ACC112 (cell line): ENCODE measurements around the gene MSS51.

Source experiments
- H2AFZ ChIP-seq: fragments of 200-600 bp; sonication (generic); one replicate; pipeline ENCODE4 v1.6.0; 2017; ENCODE audit warnings: antibody characterized with exemption, low read length; ENCODE audit not compliant: unreplicated experiment
- H3K27ac ChIP-seq: fragments of 200-600 bp; sonication (generic); 2 replicates; pipeline ENCODE4 v1.5.1; 2014; ENCODE audit warnings: low read depth, mild to moderate bottlenecking, antibody characterized with exemption, low read length, moderate library complexity
- H3K27me3 ChIP-seq: fragments of 200-600 bp; sonication (generic); 2 replicates; pipeline ENCODE4 v1.6.1; 2014; ENCODE audit warnings: mild to moderate bottlenecking, antibody characterized with exemption, low read length, moderate library complexity, mixed read lengths; ENCODE audit not compliant: insufficient read depth
- H3K36me3 ChIP-seq: fragments of 200-600 bp; sonication (generic); 2 replicates; pipeline ENCODE4 v1.6.1; 2016; ENCODE audit warnings: mild to moderate bottlenecking, antibody characterized with exemption, low read length, moderate library complexity, mixed read lengths; ENCODE audit not compliant: insufficient read depth
- H3K4me1 ChIP-seq: fragments of 200-600 bp; sonication (generic); one replicate; pipeline ENCODE4 v1.6.1; 2016; ENCODE audit warnings: low read length, mixed read lengths; ENCODE audit not compliant: insufficient read depth, unreplicated experiment, control insufficient read depth
- H3K4me3 ChIP-seq: fragments of 200-600 bp; sonication (generic); 2 replicates; pipeline ENCODE4 v1.5.1; 2014; ENCODE audit warnings: mild to moderate bottlenecking, low read depth, low read length
- H3K79me2 ChIP-seq: fragments of 200-600 bp; sonication (generic); one replicate; pipeline ENCODE4 v1.6.0; 2016; ENCODE audit warnings: low read length; ENCODE audit not compliant: control insufficient read depth, unreplicated experiment, insufficient read depth

The MSS51 gene

GRCh38 chr10:73416571-73416970, 16.8 kb downstream of the MSS51 start:
- Histone ChIP-seq H3K79me2 (peaks cover 15% of the 10 kb centered on the region), H3K4me3 (no peak overlapping the region), H3K27me3 (no peaks in the 10 kb centered on the region), H3K4me1 (peaks cover 8% of the 10 kb centered on the region), H2AFZ (no peak overlapping the region), H3K36me3 (no peaks in the 10 kb centered on the region), H3K27ac (no peak overlapping the region)

- Histone ChIP-seq H3K4me1 (peaks cover 9% of the 10 kb centered on the region), H3K4me3 (peak overlapping the region; percentile 82), H3K36me3 (no peaks in the 10 kb centered on the region), H2AFZ (peak overlapping the region; percentile 95), H3K27ac (no peak overlapping the region), H3K27me3 (no peaks in the 10 kb centered on the region), H3K79me2 (peaks cover 37% of the 10 kb centered on the region)
Observed at GRCh38 chr10:73414230-73414945, 19.0 kb downstream of the MSS51 start.

- Histone ChIP-seq H3K27me3 (no peaks in the 10 kb centered on the region), H2AFZ (peak within 1 kb of the TSS; percentile 95), H3K4me1 (peaks cover 8% of the 10 kb centered on the region), H3K27ac (peak within 1 kb of the TSS; percentile 85), H3K4me3 (peak within 1 kb of the TSS; percentile 82), H3K79me2 (peaks cover 44% of the 10 kb centered on the region), H3K36me3 (no peaks in the 10 kb centered on the region)
Observed at GRCh38 chr10:73413528-73414229, 19.7 kb downstream of the MSS51 start, which contains the start of gene ANXA7. Gene ANXA7, minus strand, starts transcription at chr10:73414058. Its CDS starts 13,202 bp downstream, at chr10:73400856.

GRCh38 chr10:73413108-73413527, 20.2 kb downstream of the MSS51 start:
- peaks cover 11% of the 10 kb centered on the region for H3K4me1 ChIP-seq

GRCh38 chr10:73410897-73411296, 22.5 kb downstream of the MSS51 start:
- Histone ChIP-seq H2AFZ (no peak overlapping the region), H3K36me3 (0 out of 2 replicates have a peak, but pooled peaks cover 8% of the 10 kb centered on the region), H3K27ac (no peak overlapping the region), H3K4me3 (no peak overlapping the region), H3K27me3 (no peaks in the 10 kb centered on the region), H3K79me2 (peaks cover 70% of the 10 kb centered on the region), H3K4me1 (peaks cover 28% of the 10 kb centered on the region)

More at GRCh38 chr10:73413108-73413527, 20.2 kb downstream of the MSS51 start:
- Histone ChIP-seq H2AFZ (peak overlapping the region; percentile 88), H3K4me3 (peak overlapping the region; percentile 82), H3K27ac (peak overlapping the region; percentile 85), H3K79me2 (peaks cover 48% of the 10 kb centered on the region), H3K27me3 (no peaks in the 10 kb centered on the region), H3K36me3 (no peaks in the 10 kb centered on the region)

GRCh38 chr10:73408978-73409521, 24.3 kb downstream of the MSS51 start:
- 0 out of 2 replicates have a peak, but pooled peaks cover 8% of the 10 kb centered on the region for H3K36me3 ChIP-seq

GRCh38 chr10:73408061-73408460, 25.3 kb downstream of the MSS51 start:
- Histone ChIP-seq H3K4me1 (peaks cover 28% of the 10 kb centered on the region), H2AFZ (no peak overlapping the region), H3K79me2 (peaks cover 95% of the 10 kb centered on the region)

More at GRCh38 chr10:73408978-73409521, 24.3 kb downstream of the MSS51 start:
- no peak overlapping the region for H3K27ac ChIP-seq
- no peaks in the 10 kb centered on the region for H3K27me3 ChIP-seq
- H3K4me1 ChIP-seq: peaks cover 28% of the 10 kb centered on the region
- H3K4me3 ChIP-seq: no peak overlapping the region
- H2AFZ ChIP-seq: no peak overlapping the region
- H3K79me2 ChIP-seq: peaks cover 87% of the 10 kb centered on the region

GRCh38 chr10:73407495-73407894, 25.9 kb downstream of the MSS51 start:
- no peak overlapping the region for H2AFZ ChIP-seq
- 0 out of 2 replicates have a peak, but pooled peaks cover 8% of the 10 kb centered on the region for H3K36me3 ChIP-seq
- peaks cover 96% of the 10 kb centered on the region for H3K79me2 ChIP-seq
- no peaks in the 10 kb centered on the region for H3K27me3 ChIP-seq
- H3K27ac ChIP-seq: no peak overlapping the region
- no peak overlapping the region for H3K4me3 ChIP-seq
- H3K4me1 ChIP-seq: peaks cover 28% of the 10 kb centered on the region

More at GRCh38 chr10:73408061-73408460, 25.3 kb downstream of the MSS51 start:
- H3K27ac ChIP-seq: no peak overlapping the region
- H3K36me3 ChIP-seq: 0 out of 2 replicates have a peak, but pooled peaks cover 8% of the 10 kb centered on the region
- H3K27me3 ChIP-seq: no peaks in the 10 kb centered on the region
- H3K4me3 ChIP-seq: no peak overlapping the region

- Histone ChIP-seq H3K4me1 (peaks cover 27% of the 10 kb centered on the region), H3K4me3 (no peak overlapping the region), H3K79me2 (peaks cover 96% of the 10 kb centered on the region), H3K36me3 (0 out of 2 replicates have a peak, but pooled peaks cover 8% of the 10 kb centered on the region), H2AFZ (no peak overlapping the region), H3K27ac (no peak overlapping the region), H3K27me3 (no peaks in the 10 kb centered on the region)
Observed at GRCh38 chr10:73406846-73407245, 26.5 kb downstream of the MSS51 start.

- no peak overlapping the region for H2AFZ ChIP-seq
- peaks cover 24% of the 10 kb centered on the region for H3K4me1 ChIP-seq
- 0 out of 2 replicates have a peak, but pooled peaks cover 8% of the 10 kb centered on the region for H3K36me3 ChIP-seq
- peaks cover 94% of the 10 kb centered on the region for H3K79me2 ChIP-seq
- no peaks in the 10 kb centered on the region for H3K27me3 ChIP-seq
- H3K27ac ChIP-seq: no peak overlapping the region
- H3K4me3 ChIP-seq: no peak overlapping the region
Observed at GRCh38 chr10:73405556-73405955, 27.8 kb downstream of the MSS51 start.
